ENCODE measurements around the gene SIK3.

DNA sequence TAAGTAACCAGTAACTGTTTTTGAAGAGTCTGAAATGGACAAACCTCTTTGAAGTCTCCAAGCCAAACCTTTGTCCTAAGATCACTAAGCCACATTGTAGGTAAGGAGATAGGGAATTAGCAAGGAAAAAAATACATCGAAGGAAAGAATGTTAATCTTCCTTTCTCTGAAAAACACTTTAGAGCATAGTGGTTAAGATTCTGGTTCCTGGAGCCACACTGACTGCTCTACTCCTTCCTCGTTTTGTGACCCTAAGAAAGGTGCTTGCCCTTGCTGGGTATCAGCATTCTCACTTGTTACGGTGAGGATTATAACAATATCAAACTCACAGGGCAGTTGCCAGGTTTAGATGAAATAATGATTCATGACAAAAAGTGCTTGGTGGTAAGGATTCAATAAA lies 104.0 kb downstream of the SIK3 start:
- TF ChIP-seq, protein P1, sequence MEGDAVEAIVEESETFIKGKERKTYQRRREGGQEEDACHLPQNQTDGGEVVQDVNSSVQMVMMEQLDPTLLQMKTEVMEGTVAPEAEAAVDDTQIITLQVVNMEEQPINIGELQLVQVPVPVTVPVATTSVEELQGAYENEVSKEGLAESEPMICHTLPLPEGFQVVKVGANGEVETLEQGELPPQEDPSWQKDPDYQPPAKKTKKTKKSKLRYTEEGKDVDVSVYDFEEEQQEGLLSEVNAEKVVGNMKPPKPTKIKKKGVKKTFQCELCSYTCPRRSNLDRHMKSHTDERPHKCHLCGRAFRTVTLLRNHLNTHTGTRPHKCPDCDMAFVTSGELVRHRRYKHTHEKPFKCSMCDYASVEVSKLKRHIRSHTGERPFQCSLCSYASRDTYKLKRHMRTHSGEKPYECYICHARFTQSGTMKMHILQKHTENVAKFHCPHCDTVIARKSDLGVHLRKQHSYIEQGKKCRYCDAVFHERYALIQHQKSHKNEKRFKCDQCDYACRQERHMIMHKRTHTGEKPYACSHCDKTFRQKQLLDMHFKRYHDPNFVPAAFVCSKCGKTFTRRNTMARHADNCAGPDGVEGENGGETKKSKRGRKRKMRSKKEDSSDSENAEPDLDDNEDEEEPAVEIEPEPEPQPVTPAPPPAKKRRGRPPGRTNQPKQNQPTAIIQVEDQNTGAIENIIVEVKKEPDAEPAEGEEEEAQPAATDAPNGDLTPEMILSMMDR (IDR thresholded peaks at IDR 0.05): no peak
- no peak for TF ChIP-seq POLR2A (IDR thresholded peaks at IDR 0.05)

Data from adrenal gland (tissue), 5 donors.